HG02798 (cell line): ENCODE results near the gene VASN.

Source experiments
- ATAC-seq: cut with Tn5 transposase; IDR thresholded peaks from one replicate; pipeline ENCODE4 v1.9.1; 2021; ENCODE audit warnings: mild to moderate bottlenecking; ENCODE audit not compliant: unreplicated experiment, poor library complexity

Gene VASN

DNA sequence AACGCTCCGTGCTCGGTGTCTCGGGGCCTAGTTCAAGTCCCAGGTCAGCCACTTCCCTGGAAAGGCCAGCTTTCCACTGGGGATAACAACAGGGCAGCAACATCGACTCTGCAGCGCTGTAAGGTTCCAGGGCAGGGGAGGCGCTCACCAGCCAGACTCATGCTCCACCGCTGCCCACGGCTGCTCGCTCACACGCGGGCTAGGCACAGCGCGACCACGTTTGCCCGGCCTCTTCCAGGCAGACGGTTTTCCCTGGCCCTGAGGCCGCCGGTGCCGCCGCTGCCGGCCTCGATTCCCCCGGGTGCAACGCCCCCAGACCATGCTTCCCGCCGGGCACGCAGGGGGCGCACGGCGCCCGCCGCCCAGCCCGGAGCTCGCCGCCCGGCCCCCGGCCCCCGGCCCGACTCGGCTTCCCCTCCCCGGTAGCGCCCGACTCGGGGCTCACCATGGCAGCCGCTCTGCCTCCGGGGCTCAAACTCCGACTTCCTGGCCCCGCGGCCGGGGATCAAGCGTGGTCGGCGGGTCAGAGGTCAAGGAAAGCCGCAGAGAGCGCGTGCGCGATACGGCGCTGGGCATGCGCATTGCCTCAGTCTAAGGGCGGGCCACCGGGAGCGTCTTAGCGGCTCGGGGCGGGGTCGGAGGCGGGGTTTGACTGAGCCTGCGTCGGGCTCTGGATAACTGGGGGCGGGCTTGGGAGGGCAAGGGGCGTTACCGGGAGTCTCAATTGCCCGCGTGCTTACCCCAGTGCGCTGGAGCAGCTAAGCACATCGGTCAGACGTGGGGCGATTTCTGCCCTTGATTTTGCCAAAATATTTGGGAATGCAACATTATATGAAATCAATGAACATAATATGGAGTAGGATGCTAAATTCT lies 20.6 kb upstream of the VASN start, which contains the start of gene PAM16:
TSS of gene PAM16 (minus strand) at position 535 of the 873 bp plus-strand sequence. CDS start at position 448, 87 bp downstream.
- peak; percentile 93 for ATAC-seq

DNA sequence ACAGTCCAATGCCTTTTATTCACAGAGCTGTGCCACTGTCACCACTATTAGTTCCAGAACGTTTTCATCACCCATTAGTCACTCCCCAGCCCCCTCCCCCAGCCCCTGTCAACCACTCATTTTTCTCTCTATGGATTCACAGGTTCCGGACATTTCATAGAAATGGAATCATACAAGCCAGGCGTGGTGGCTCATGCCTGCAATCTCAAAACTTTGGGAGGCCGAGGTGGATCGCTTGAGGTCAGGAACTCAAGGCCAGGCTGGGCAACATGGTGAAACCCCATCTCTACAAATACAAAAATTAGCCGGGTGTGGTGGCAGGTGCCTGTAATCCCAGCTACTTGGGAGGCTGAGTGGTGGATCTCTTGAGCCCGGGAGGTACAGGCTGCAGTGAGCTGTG lies 19.8 kb upstream of the VASN start:
- no peak for ATAC-seq

DNA sequence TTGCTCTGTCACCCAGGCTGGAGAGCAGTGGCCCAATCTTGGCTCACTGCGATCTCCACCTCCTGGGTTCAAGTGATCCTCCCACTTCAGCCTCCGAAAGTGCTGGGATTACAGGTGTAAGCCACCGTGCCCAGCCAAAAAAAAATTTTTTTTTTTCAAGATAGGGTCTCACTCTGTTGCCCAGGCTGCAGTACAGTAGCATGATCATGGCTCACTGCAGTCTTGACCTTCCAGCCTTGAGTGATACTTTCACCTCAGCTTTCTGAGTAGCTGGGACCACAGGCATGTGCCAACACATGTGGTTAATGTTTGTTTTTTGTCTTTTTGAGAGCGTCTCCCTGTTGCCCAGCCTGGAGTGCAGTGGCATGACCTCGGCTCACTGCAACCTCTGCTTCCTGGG lies 18.8 kb upstream of the VASN start:
- ATAC-seq = no peak

DNA sequence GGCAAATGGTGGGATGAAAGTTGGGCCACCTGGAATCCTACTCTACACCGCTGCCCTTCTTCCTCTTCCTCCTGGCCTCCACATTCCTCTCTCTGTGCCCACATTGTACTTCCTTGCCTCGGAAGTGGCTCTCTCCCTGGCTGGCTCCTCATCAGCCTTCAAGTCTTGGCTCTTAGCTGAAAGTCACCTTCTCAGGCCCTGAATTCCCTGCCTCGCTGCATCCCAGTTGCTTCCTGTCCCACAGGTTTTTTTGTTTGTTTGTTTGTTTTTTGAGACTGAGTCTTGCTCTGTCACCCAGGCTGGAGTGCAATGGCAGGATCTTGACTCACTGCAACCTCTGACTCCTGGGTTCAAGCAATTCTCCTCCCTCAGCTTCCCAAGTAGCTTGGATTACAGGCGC lies 18.0 kb upstream of the VASN start:
- ATAC-seq = no peak

DNA sequence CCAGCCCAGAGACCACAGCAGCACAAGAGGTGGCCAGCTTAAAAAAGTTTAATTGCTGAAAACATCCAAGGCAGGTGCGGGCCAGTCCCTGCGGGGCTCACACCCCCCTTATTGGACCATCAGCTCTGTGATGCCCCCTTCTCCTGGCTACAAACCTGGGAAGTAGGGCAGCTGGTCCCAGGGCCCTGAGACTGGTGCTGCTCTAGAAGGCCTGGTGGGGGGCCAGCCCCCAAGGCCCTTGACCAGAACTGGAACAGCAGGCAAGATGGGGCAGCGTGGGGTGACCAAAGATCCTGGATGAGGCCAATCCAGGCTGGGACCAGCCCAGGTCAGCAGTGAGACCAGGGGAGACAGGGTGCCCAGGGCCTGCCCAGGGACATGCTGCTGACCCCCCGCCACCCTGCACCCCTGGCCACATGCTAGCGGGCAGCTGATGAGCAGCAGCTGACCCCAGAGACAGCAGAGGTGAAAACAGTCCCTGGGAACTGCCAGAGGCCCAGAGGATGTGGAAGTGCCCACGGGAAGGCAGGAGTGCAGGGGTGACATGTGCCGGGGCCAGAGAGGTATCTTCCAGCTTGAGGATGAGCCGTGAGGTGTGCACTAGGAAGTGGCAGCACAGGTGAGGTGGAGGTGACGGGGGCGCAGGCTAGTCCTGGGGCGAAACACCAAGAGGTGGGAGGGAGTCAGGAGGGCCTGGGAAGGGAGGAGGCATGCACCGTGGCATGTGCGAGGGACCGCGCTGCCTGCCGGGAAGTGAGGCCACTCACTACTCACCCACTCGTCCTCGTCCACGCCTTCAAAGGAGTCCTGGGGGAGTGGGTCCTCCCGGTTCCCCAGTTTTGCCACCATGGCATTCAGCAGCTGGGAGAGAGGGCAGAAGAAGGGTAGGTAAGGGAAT lies 16.9 kb upstream of the VASN start:
- ATAC-seq = no peak

DNA sequence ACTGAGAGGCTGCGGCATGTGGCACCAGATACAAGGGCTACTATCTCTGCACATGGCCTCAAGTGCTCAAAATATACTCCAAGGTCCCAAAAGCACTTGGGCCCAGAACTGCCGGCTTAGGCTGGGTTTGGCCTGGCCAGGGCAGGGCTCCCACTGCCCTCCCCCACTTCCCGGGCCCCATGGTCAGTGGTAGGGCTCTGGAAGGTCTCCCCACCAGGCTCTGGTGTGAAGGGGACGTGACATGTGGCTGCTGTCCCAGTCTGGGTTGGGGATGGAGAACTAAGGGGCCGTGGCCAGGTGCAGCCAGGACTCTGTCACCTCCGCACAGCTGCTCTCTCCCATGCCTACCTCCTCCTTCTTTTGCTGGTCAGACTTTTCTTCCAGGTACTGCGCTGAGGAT lies 14.8 kb upstream of the VASN start:
- ATAC-seq = no peak

DNA sequence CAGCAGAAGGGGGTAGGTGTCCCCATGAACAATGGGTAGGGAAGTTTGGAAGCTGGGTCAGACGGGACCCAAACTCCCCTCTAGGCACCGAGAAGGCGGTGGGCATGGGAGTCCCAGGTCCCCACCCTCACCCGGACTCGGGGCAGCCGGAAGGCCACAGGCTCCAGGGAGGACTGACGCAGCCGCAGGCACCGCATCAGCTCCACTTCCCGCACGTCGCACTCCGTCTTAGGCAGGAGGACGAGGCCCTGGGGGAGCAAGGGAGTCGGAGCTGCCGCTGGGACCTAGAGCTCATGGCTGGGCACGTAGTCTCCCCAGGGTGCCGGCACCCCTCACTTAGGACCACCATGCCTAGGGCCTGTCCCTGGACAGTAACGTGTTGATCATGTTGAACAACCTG lies 13.4 kb upstream of the VASN start:
- no peak for ATAC-seq

DNA sequence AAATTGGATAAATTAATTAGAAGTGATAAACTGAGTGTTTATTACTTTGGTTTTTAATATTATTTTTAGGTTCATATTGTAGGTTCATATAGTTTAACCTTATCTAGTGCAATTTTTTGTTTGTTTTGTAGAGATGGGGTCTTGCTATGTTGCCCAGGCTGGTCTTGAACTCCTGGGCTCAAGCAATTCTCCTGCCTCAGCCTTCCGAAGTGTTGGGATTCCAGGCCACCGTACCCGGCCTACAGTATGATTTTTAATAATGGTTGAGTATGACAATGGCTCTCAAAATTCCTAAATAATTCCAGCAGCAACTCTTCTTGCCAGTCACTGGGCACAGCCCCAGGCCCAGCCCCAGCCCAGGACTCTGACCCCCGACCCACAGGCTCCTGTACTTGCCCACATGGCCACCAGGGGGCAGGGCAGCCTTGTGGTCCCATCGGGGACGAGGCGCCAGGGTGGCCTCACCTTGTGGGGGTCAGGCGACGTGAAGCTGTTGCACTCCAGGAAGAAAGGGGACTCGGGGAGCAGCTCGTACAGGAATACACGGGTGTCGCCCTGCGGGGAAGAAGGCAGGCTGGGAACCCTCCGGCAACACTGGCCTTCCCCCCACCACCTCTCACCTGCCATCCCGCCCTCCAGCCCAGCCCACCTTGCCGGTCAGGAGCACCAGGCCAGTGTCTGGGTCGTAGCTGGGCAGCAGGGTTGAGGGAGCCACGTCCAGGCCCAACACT lies 12.7 kb upstream of the VASN start:
- ATAC-seq = peak; percentile 34

DNA sequence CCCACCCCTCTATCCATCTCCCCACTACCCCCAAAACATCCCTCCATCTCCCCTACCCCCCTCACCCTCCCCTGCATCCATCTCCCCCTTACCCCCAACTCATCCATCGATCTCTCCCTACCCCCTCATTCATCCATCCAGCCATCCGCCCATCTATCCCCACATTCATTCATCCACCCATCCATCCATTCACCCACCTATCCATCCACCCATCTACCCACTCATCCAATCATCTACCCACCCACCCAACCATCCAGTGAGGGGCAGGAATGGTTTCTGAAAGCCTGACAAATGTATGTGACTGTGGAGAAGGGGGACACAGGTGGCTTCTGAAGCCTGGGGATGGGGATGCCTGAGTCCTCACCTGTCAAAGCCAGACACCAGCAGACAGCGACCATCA lies 11.7 kb upstream of the VASN start:
- ATAC-seq = no peak

DNA sequence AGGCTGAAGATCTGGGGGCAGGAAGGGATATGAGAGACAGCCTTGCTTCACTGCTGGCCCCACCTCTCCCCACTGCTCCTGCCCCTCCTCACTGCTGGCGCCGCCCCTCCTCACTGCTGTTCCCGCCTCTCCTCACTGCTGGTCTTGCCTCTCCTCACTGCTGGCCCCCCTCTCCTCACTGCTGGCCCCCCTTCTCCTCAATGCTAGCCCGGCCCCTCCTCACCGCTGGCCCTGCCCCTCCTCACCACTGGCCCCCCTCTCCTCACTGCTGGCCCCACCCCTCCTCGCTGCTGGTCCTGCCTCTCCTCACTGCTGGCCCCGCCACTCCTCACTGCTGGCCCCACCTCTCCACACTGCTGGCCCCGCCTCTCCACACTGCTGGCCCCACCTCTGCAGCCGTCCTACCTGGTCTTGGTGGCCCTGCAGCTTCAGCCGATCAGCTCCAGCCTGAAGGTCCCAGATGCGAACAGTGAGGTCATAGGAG lies 11.1 kb upstream of the VASN start:
- ATAC-seq = no peak

DNA sequence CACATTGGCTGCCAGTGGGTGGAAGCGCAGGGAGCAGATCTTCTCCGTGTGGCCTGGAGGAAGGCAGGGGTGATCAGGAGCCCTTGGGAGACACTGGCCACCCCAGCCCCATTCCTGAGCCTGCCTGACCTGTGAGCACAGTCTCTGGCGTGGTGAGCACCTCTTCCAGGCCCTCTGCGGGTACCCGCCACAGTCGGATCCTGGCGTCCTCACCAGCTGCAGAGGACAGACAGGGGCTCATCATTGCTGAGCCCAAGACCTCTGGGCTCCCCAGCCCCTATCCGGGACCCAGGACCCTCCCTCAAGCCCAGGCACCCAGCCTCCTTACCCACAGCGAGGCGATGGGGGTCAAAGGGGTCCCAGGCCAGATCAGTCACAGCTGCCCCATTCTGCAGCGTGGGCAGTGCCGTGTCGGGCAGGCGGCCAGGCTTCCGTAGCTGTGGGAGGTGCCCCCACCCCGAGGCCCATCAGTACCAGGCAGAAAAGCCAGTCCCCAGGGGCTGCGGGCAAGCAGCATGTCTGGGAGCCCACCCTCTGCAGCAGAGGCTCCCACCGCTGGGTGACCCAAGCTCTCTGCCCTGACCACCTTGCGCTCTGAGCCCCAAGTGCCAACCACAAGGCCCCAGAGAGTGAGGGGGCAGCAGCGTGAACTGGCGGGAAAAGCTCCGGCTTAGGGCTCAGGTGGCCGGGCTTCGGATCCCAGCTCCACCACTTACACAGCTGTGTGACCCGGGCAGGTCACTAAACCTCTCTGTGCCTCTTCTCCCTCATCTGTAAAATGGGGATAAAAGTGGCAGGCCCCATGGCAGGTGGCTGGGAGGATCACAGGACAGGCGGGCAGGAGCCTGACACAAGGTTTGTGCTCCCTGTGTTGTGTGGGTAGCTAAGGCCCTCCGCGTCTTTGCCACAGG lies 10.4 kb upstream of the VASN start:
- ATAC-seq = no peak

DNA sequence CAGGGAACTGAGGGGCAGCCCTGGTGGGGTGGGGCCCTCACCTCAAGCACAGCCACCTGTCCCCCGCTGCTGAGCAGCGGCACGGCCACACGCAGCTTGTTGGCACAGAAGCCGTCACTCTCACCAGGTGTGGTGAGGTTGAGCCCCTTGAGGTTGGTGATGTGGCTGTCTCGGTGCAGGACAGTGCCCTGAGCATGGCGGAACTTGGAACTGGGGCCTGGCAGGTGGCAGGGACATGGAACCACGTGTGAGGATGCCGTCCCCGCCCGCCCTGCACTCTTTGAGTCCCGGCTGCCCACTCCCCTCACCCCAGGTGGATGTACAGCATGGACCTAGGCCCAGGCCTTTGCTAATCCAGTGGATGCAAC lies 9.7 kb upstream of the VASN start:
- ATAC-seq = no peak

DNA sequence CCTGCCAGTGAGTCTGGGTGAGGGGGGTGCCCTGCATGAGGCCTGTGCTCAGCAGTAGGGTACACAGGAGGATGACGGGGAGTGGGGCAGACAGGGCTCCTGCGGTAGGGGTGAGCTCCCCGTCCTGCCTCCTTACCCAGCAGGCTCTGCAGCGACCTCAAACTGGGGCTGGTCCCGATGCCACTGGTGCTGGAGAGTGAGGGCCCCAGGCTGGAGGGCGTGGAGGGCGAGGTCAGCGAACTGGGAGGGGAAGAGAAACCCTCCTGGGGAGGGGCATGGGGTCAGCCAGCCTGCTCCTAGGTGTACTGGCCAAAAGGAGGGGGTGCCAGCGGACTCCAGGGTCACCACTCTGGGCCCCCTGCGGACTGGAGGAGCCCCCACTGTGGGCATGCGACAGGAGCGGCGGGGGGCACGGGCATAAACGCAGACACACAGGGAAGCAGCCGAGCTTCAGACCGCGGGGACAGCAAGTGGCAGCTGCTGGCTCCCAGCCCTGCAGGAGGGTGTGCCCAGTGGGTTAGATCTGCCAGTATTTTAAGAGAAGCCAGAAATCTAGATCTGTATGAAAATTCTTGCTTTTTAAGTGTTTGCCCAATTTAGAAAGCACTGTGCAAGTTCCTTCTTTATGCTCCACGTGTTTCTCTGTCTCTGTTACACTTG lies 9.0 kb upstream of the VASN start:
- ATAC-seq = no peak

DNA sequence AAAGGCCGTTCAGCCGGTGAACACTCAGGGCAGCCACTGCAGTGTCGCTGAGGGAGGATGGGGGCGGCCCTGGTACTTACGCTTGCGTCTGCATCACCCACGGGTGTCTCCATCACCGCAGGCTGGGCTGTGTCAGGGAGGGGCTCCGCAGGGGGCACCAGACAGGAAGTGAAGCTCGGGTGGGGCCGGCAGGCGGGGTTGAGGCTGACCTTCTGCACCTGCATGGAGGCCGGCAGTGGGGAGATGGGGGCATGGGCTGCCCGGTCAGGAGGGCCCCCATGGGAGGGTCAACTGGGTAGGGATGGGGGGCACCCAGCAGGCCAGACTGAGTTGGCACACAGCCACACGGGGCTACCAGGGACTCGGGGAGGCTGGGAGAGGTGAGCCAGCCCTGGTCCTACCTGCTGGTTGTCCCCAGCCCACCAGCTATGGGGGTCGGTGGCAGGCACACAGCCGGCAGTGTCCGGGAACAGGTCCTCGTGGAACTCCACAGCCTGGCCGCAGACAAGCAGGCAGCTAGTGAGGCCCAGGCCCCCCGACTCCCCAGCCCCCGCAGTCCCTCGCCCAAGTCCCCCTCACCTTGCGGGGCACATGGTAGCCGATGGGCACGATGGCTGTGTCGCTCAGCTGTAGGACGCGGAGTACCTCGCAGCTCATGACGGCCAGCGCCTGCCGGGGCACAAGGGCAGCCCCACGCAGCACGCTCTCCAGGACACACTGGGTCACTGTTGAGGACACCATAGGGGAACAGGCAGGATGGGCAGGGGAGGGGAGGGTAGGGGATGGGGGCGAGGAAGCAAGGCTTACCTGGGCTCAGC lies 7.2 kb upstream of the VASN start:
- no peak for ATAC-seq

DNA sequence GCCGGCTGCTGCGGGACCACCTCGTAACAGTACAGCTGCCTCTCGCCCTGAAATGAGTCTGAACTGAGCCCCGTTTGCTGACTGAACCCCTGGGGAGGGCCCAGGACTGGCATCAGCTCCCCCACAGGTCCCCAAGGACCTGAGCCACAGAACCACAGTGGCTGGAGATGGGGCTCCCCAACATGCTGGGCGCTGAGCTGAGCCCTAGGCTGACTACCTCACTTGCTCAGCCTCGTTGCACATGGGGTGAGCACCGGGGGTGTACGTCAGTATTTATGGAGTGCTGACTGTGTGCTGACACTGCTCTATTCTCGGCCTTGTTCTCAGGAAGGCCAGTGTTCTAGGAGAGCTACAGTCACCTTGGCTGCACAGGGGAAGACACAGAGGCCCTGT lies 6.6 kb upstream of the VASN start:
- ATAC-seq = peak; percentile 68

DNA sequence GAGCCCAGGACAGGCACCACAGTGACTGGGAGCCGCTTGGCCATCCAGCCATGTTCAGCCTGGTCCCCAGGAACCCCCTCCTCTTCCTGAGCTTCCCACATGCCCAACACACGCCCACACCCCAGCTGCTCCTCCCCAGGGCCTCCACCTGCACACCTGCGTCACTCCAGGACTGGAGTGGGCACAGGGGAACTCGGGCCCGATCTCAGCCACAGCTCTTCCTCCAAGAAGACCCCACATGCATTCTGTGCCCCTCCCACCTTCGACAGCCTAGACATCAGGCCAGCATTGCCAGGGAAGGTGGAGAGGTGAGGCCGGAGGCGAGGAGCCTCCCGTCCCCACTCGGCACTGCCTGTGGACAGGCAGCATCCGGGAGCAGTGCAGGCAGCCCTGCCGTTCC lies 6.0 kb upstream of the VASN start:
- no peak for ATAC-seq

DNA sequence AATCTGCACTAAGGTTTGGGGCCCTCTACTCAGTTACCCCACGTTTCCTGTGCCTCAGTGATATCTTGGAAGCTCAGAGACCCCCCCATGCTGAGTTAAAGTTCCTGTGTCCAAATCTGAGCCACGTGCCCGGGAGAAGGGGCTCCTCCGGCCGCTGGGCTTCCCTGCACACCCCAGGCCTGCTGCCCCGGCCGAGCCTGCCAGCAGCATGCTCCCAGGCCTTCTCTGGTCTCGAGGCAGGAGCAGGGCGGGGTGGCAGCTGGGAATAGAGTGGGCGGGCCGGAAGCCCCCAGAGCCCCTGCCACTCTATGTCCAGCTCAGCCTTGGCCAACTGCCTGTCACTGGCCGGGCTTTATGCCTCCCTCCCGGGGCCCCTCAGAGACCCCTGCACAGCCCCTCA lies 5.6 kb upstream of the VASN start:
- ATAC-seq = no peak

DNA sequence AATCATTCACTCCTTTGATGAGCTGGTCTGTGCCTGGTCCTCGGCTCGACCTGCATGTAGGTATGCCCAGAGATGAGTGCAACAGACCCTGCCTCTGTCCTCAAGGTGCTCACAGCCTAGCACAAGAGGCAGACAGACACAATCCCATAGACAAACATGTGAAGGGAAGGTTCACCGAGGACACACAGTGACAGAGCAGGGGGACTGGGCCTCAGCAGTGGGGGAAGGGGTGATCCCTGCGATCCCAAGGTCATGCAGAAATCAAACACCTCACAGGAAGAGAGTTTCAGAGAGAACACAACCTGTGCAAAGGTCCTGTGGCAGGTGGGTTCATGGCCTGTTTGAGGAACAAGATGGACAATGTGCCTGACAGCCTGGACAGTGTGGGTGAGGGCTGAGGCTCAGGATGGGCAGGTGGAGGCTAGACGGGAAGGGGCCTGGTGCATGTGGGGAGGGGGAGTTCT lies 4.2 kb upstream of the VASN start:
- no peak for ATAC-seq
